Neuronal stem cell (in vitro differentiated cells): ENCODE measurements around the gene KRT80.

Experiments used
- DNase-seq: peaks from one replicate; pipeline ENCODE4 v3.0.0-alpha.2; 2013; ENCODE audit warnings: low spot score
- H2AFZ ChIP-seq: one replicate; pipeline ENCODE4 v1.6.1; 2013; ENCODE audit warnings: mild to moderate bottlenecking, low read length, inconsistent platforms
- H2AK5ac ChIP-seq: 2 replicates; pipeline ENCODE4 v1.6.1; 2013; ENCODE audit warnings: low read depth, mild to moderate bottlenecking, inconsistent platforms, low read length, moderate library complexity, mixed read lengths
- H2BK120ac ChIP-seq: 2 replicates; pipeline ENCODE4 v1.6.1; 2013; ENCODE audit warnings: low read depth, mild to moderate bottlenecking, inconsistent platforms, low read length, moderate library complexity, mixed read lengths
- H2BK12ac ChIP-seq: one replicate; pipeline ENCODE4 v1.6.1; 2013; ENCODE audit warnings: low read length, inconsistent platforms
- H2BK15ac ChIP-seq: 2 replicates; pipeline ENCODE4 v1.6.1; 2013; ENCODE audit warnings: mild to moderate bottlenecking, low read length, inconsistent platforms, mixed read lengths
- H2BK5ac ChIP-seq: one replicate; pipeline ENCODE4 v1.6.1; 2013; ENCODE audit warnings: inconsistent platforms, mild to moderate bottlenecking, low read length, moderate library complexity
- H3K14ac ChIP-seq: one replicate; pipeline ENCODE4 v1.6.1; 2013; ENCODE audit warnings: low read length, inconsistent platforms
- H3K18ac ChIP-seq: 2 replicates; pipeline ENCODE4 v1.6.1; 2013; ENCODE audit warnings: low read length, inconsistent platforms
- H3K23ac ChIP-seq: 2 replicates; pipeline ENCODE4 v1.6.1; 2013; ENCODE audit warnings: low read depth, mild to moderate bottlenecking, mixed read lengths, low read length, inconsistent platforms; ENCODE audit not compliant: poor library complexity
- H3K27ac ChIP-seq: replicated peaks from 3 replicates; pipeline ENCODE4 v1.5.1; 2013; ENCODE audit warnings: low read length, inconsistent platforms
- H3K27me3 ChIP-seq, 3 experiments: 2 replicates each; pipeline ENCODE4 v1.6.1; 2013; ENCODE audit warnings: low read length in 3 of 3, mild to moderate bottlenecking in 2 of 3, inconsistent platforms in 1 of 3, low read depth in 1 of 3, mixed read lengths in 1 of 3, moderate library complexity in 1 of 3; ENCODE audit not compliant: control insufficient read depth in 3 of 3, insufficient read depth in 3 of 3
- H3K36me3 ChIP-seq, 2 donors: replicated peaks in 1 of 2; 2 replicates each; pipeline ENCODE4 v1.6.1; 2013; ENCODE audit warnings: low read length in 2 of 2; ENCODE audit not compliant: control insufficient read depth in 2 of 2, insufficient read depth in 2 of 2
- H3K4ac ChIP-seq: 2 replicates; pipeline ENCODE4 v1.6.1; 2013; ENCODE audit warnings: inconsistent platforms, mild to moderate bottlenecking, low read length, moderate library complexity
- H3K4me1 ChIP-seq, 2 donors: 1 replicate in 1 of 2; 2 replicates in 1 of 2; pipeline ENCODE4 v1.6.1; 2013; ENCODE audit warnings: low read length in 2 of 2, low read depth in 1 of 2; ENCODE audit not compliant: control insufficient read depth in 2 of 2, insufficient read depth in 1 of 2
- H3K4me2 ChIP-seq: one replicate; pipeline ENCODE4 v1.6.1; 2013; ENCODE audit warnings: mild to moderate bottlenecking, low read length, inconsistent platforms; ENCODE audit not compliant: insufficient read depth, poor library complexity, severe bottlenecking
- H3K4me3 ChIP-seq, 2 donors: 2 replicates each; pipeline ENCODE4 v1.5.1; 2013; ENCODE audit warnings: low read length in 2 of 2, mild to moderate bottlenecking in 2 of 2, inconsistent platforms in 1 of 2, moderate library complexity in 1 of 2
- H3K79me1 ChIP-seq: one replicate; pipeline ENCODE4 v1.6.1; 2013; ENCODE audit warnings: low read depth, mild to moderate bottlenecking, inconsistent platforms, low read length, moderate library complexity
- H3K9ac ChIP-seq: one replicate; pipeline ENCODE4 v1.6.1; 2013; ENCODE audit warnings: mild to moderate bottlenecking, low read depth, low read length, inconsistent platforms; ENCODE audit not compliant: poor library complexity
- H3K9me3 ChIP-seq, 2 donors: replicated peaks in 1 of 2; 2 replicates each; pipeline versions ENCODE3 to v1.6.1; 2013; ENCODE audit warnings: low read length in 2 of 2, mild to moderate bottlenecking in 2 of 2, inconsistent platforms in 1 of 2, low read depth in 1 of 2, mixed read lengths in 1 of 2, moderate library complexity in 1 of 2; ENCODE audit not compliant: control insufficient read depth in 2 of 2, insufficient read depth in 1 of 2
- H4K8ac ChIP-seq: one replicate; pipeline ENCODE4 v1.6.1; 2013; ENCODE audit warnings: low read depth, mild to moderate bottlenecking, inconsistent platforms, low read length, moderate library complexity
- H4K91ac ChIP-seq: one replicate; pipeline ENCODE4 v1.6.1; 2013; ENCODE audit warnings: low read length, low read depth, mild to moderate bottlenecking, inconsistent platforms; ENCODE audit not compliant: poor library complexity
- WGBS, 2 donors: extraction: QIAGEN DNeasy Blood & Tissue Kit; methylation state at CpG; one replicate each; pipeline ENCODE4 v1.1.7; 2013; ENCODE audit warnings: missing lambda C conversion rate in 2 of 2, mixed read lengths in 1 of 2; ENCODE audit not compliant: insufficient read length in 2 of 2, insufficient replicate concordance in 1 of 2; ENCODE audit errors: extremely low coverage in 2 of 2; 5-methylcytosine and 5-hydroxymethylcytosine counted together

Gene KRT80

GRCh38 chr12:52238916-52239646, 47.3 kb upstream of the KRT80 start:
- WGBS, 2 donors, result no CpG with 5 or more reads among the region's 7 CpGs

GRCh38 chr12:52238207-52238840, 46.5 kb upstream of the KRT80 start:
- H3K27ac ChIP-seq, result no peak overlapping the region
- no peak overlapping the region for H2BK120ac ChIP-seq
- H4K8ac ChIP-seq, result no peak overlapping the region
- no peaks in the 10 kb centered on the region for H3K36me3 ChIP-seq
- no CpG with 5 or more reads among the region's 4 CpGs for WGBS, 2 donors
- H4K91ac ChIP-seq, result no peak overlapping the region
- H3K4me3 ChIP-seq, result no peak overlapping the region
- peak overlapping the region; percentile 32 for H3K4ac ChIP-seq
- H3K14ac ChIP-seq, result peak overlapping the region; percentile 73
- H2AK5ac ChIP-seq, result no peak overlapping the region
- H3K9me3 ChIP-seq, result no peaks in the 10 kb centered on the region
- H3K9ac ChIP-seq, result no peak overlapping the region
- H3K4me2 ChIP-seq, result no peak overlapping the region
- H2BK12ac ChIP-seq, result no peak overlapping the region
- no peak overlapping the region for H3K23ac ChIP-seq
- no peak overlapping the region for H2AFZ ChIP-seq
- peak overlapping the region; percentile 6 for H2BK5ac ChIP-seq
- H3K79me1 ChIP-seq, result peaks cover 1% of the 10 kb centered on the region
- no peak for DNase-seq
- no peak overlapping the region for H3K18ac ChIP-seq
- no peak overlapping the region for H2BK15ac ChIP-seq
- H3K27me3 ChIP-seq, result peaks cover under 1 to 29% (median 11%) of the 10 kb centered on the region in 3 experiments
- peaks cover 0 to 7% of the 10 kb centered on the region in 2 donors for H3K4me1 ChIP-seq

More at GRCh38 chr12:52238916-52239646, 47.3 kb upstream of the KRT80 start:
- Histone ChIP-seq H3K4ac (no peak overlapping the region), H3K4me3 (no peak overlapping the region), H3K9me3 (no peaks in the 10 kb centered on the region), H3K9ac (no peak overlapping the region), H3K27ac (no peak overlapping the region), H2BK15ac (no peak overlapping the region), H3K36me3 (no peaks in the 10 kb centered on the region), H4K91ac (no peak overlapping the region), H2AK5ac (no peak overlapping the region), H2BK120ac (no peak overlapping the region), H2BK5ac (peak overlapping the region; percentile 6), H2AFZ (no peak overlapping the region), H2BK12ac (no peak overlapping the region), H3K4me1 (peaks cover 0 to 4% of the 10 kb centered on the region in 2 donors), H3K79me1 (peaks cover 1% of the 10 kb centered on the region), H3K18ac (no peak overlapping the region), H3K14ac (no peak overlapping the region), H3K4me2 (no peak overlapping the region), H3K23ac (no peak overlapping the region), H3K27me3 (peaks cover 0 to 23% (median 5%) of the 10 kb centered on the region in 3 experiments), H4K8ac (peak overlapping the region; percentile 54)
- no peak for DNase-seq

- no peak overlapping the region for H2AFZ ChIP-seq
- H3K27me3 ChIP-seq, result peaks cover 6 to 48% (median 27%) of the 10 kb centered on the region in 3 experiments
- H3K36me3 ChIP-seq, result no peaks in the 10 kb centered on the region
- no peak overlapping the region for H3K9ac ChIP-seq
- no peak overlapping the region for H4K91ac ChIP-seq
- no peak overlapping the region for H2BK12ac ChIP-seq
- no CpG with 5 or more reads among the region's 3 CpGs for WGBS, 2 donors
- no peak overlapping the region for H2BK120ac ChIP-seq
- no peak overlapping the region for H3K18ac ChIP-seq
- no peak overlapping the region for H3K27ac ChIP-seq
- no peak overlapping the region for H3K4me3 ChIP-seq
- no peak overlapping the region for H3K4me2 ChIP-seq
- H2AK5ac ChIP-seq, result no peak overlapping the region
- peak overlapping the region; percentile 38 for H2BK15ac ChIP-seq
- H2BK5ac ChIP-seq, result no peak overlapping the region
- peaks cover 1% of the 10 kb centered on the region for H3K79me1 ChIP-seq
- no peak overlapping the region for H3K4ac ChIP-seq
- no peak for DNase-seq
- H3K9me3 ChIP-seq, result no peaks in the 10 kb centered on the region
- H3K23ac ChIP-seq, result no peak overlapping the region
- H3K4me1 ChIP-seq, result peaks cover 0 to 10% of the 10 kb centered on the region in 2 donors
- H4K8ac ChIP-seq, result no peak overlapping the region
- H3K14ac ChIP-seq, result no peak overlapping the region
These were observed 44.7 kb upstream of the KRT80 start for GRCh38 chr12:52236386-52237050.

- no peak overlapping the region for H3K4me3 ChIP-seq
- H2BK15ac ChIP-seq, result no peak overlapping the region
- no peaks in the 10 kb centered on the region for H3K9me3 ChIP-seq
- H4K8ac ChIP-seq, result no peak overlapping the region
- H3K18ac ChIP-seq, result no peak overlapping the region
- no peak overlapping the region for H3K4ac ChIP-seq
- H2AFZ ChIP-seq, result no peak overlapping the region
- H3K79me1 ChIP-seq, result peaks cover 1% of the 10 kb centered on the region
- no peak overlapping the region for H3K9ac ChIP-seq
- no peak overlapping the region for H3K23ac ChIP-seq
- no peak overlapping the region for H3K14ac ChIP-seq
- no peak for DNase-seq
- H2BK5ac ChIP-seq, result no peak overlapping the region
- H3K27me3 ChIP-seq, result peaks cover 6 to 52% (median 27%) of the 10 kb centered on the region in 3 experiments
- H2AK5ac ChIP-seq, result peak overlapping the region; percentile 16
- H3K36me3 ChIP-seq, result no peaks in the 10 kb centered on the region
- no peak overlapping the region for H2BK12ac ChIP-seq
- H2BK120ac ChIP-seq, result no peak overlapping the region
- H3K4me1 ChIP-seq, result peaks cover 0 to 9% of the 10 kb centered on the region in 2 donors
- H4K91ac ChIP-seq, result no peak overlapping the region
- no peak overlapping the region for H3K4me2 ChIP-seq
- WGBS, 2 donors, result no CpG with 5 or more reads among the region's 4 CpGs
- H3K27ac ChIP-seq, result no peak overlapping the region
These were observed 44.1 kb upstream of the KRT80 start for GRCh38 chr12:52235822-52236361.
